Liver (tissue), 9 donors: Measurements from ENCODE around the gene HYCC1. TPM values are rescaled to one million over a fixed set of nuclear protein-coding genes. Genes with fewer than 3 reads are reported as not detected.

Experiments
- DNase-seq: peaks from one replicate; pipeline ENCODE4 v3.0.0-alpha.2; 2017; ENCODE audit warnings: low spot score
- H3K27ac ChIP-seq, 2 donors: one replicate each; pipeline ENCODE4 v1.7.0; 2013; ENCODE audit warnings: inconsistent platforms in 2 of 2, low read length in 2 of 2, control low read depth in 1 of 2, low read depth in 1 of 2, mild to moderate bottlenecking in 1 of 2
- H3K27me3 ChIP-seq, 4 donors: one replicate each; pipeline versions ENCODE4 v1.6.1 to v1.7.0; 2013; ENCODE audit warnings: low read length in 3 of 4, inconsistent platforms in 1 of 4, mild to moderate bottlenecking in 1 of 4, moderate library complexity in 1 of 4; ENCODE audit not compliant: control insufficient read depth in 4 of 4, insufficient read depth in 4 of 4
- H3K36me3 ChIP-seq, 4 donors: one replicate each; pipeline versions ENCODE4 v1.6.1 to v1.7.0; 2013; ENCODE audit warnings: low read length in 3 of 4, mild to moderate bottlenecking in 3 of 4, low read depth in 1 of 4, moderate library complexity in 1 of 4; ENCODE audit not compliant: control insufficient read depth in 4 of 4, insufficient read depth in 3 of 4
- H3K4me1 ChIP-seq, 4 donors: one replicate each; pipeline versions ENCODE4 v1.6.1 to v1.7.0; 2013; ENCODE audit warnings: low read length in 3 of 4, mild to moderate bottlenecking in 3 of 4, moderate library complexity in 1 of 4; ENCODE audit not compliant: control insufficient read depth in 4 of 4, insufficient read depth in 4 of 4
- H3K4me3 ChIP-seq, 3 donors: one replicate each; pipeline versions ENCODE4 v1.6.1 to v1.7.0; 2013; ENCODE audit warnings: low read length in 3 of 3, control low read depth in 1 of 3, low read depth in 1 of 3, mild to moderate bottlenecking in 1 of 3
- H3K9ac ChIP-seq, 2 donors: one replicate each; pipeline ENCODE4 v1.7.0; 2013; ENCODE audit warnings: low read length in 2 of 2, mild to moderate bottlenecking in 2 of 2, moderate library complexity in 2 of 2, control low read depth in 1 of 2, low read depth in 1 of 2
- H3K9me3 ChIP-seq, 4 donors: one replicate each; pipeline versions ENCODE4 v1.6.1 to v1.7.0; 2013; ENCODE audit warnings: low read length in 3 of 4; ENCODE audit not compliant: control insufficient read depth in 4 of 4
- CTCF ChIP-seq: fragments of 150-350 bp; IDR thresholded peaks from 2 replicates; pipeline ENCODE4 v1.5.1; 2017; ENCODE audit warnings: improper control_type of control experiment, low read depth, low read length; ENCODE audit not compliant: missing input control
- EGR1 ChIP-seq, 2 donors: IDR thresholded peaks; 2 replicates each; pipeline ENCODE4 v1.6.1; 2016 to 2018; ENCODE audit warnings: antibody characterized with exemption in 2 of 2, low read depth in 2 of 2
- FOXA1 ChIP-seq: IDR thresholded peaks from 2 replicates; pipeline ENCODE4 v1.6.1; 2016; ENCODE audit warnings: antibody characterized with exemption
- FOXA2 ChIP-seq: IDR thresholded peaks from 2 replicates; pipeline ENCODE4 v1.6.1; 2016; ENCODE audit warnings: antibody characterized with exemption
- GABPA ChIP-seq, 2 donors: IDR thresholded peaks in 1 of 2; conservative IDR thresholded peaks in 1 of 2; 2 replicates each; pipeline ENCODE4 v1.6.1; 2016; ENCODE audit warnings: antibody characterized with exemption in 2 of 2, mild to moderate bottlenecking in 1 of 2, moderate library complexity in 1 of 2
- HNF4A ChIP-seq, 2 donors: conservative IDR thresholded peaks; 2 replicates each; pipeline ENCODE4 v1.6.1; 2016; ENCODE audit warnings: antibody characterized with exemption in 2 of 2, mild to moderate bottlenecking in 2 of 2
- HNF4G ChIP-seq: IDR thresholded peaks from 2 replicates; pipeline ENCODE4 v1.6.1; 2016; ENCODE audit warnings: antibody characterized with exemption
- JUND ChIP-seq, 2 donors: IDR thresholded peaks; 2 replicates each; pipeline ENCODE4 v1.6.1; 2016; ENCODE audit warnings: antibody characterized with exemption in 2 of 2
- NR2F2 ChIP-seq: IDR thresholded peaks from 2 replicates; pipeline ENCODE4 v1.6.1; 2016; ENCODE audit warnings: antibody characterized with exemption
- RAD21 ChIP-seq, 2 donors: IDR thresholded peaks; 2 replicates each; pipeline ENCODE4 v1.6.1; 2016; ENCODE audit warnings: antibody characterized with exemption in 2 of 2, mild to moderate bottlenecking in 2 of 2
- REST ChIP-seq: IDR thresholded peaks from 2 replicates; pipeline ENCODE4 v1.6.1; 2016; ENCODE audit warnings: antibody characterized with exemption, mild to moderate bottlenecking
- RXRA ChIP-seq, 2 donors: IDR thresholded peaks; 2 replicates each; pipeline ENCODE4 v1.6.1; 2017 to 2018; ENCODE audit warnings: antibody characterized with exemption in 2 of 2, mild to moderate bottlenecking in 1 of 2
- SP1 ChIP-seq: IDR thresholded peaks from 2 replicates; pipeline ENCODE4 v1.6.1; 2018; ENCODE audit warnings: antibody characterized with exemption, mild to moderate bottlenecking
- TAF1 ChIP-seq: conservative IDR thresholded peaks from 2 replicates; pipeline ENCODE4 v1.6.1; 2016; ENCODE audit warnings: antibody characterized with exemption, mild to moderate bottlenecking
- YY1 ChIP-seq: IDR thresholded peaks from 2 replicates; pipeline ENCODE4 v1.6.1; 2016; ENCODE audit warnings: antibody characterized with exemption, mild to moderate bottlenecking
- ZBTB33 ChIP-seq: IDR thresholded peaks from 2 replicates; pipeline ENCODE4 v1.6.1; 2016; ENCODE audit warnings: antibody characterized with exemption
- WGBS: extraction: QIAGEN DNeasy Blood & Tissue Kit; methylation state at CpG from one replicate; pipeline ENCODE4 v1.1.7; 2013; 5-methylcytosine and 5-hydroxymethylcytosine counted together
- polyA plus RNA-seq, 2 donors: library from polyadenylated mRNA; stranded (reverse) in 1 of 2; unstranded in 1 of 2; fragments of 200-250 nt in 1 of 2; fragments of >200 nt in 1 of 2; fragmentation: Nextera tagmentation in 1 of 2; extraction: Ambion mirVana in 1 of 2; gene quantifications; one replicate each; pipeline versions ENCODE4 v1.2.1 to v1.2.3, GENCODE V29; 2013 to 2015
- total RNA-seq, 2 donors: library from RNA; depleted of rRNA; stranded (reverse); fragments of >200 nt; gene quantifications; one replicate each; pipeline ENCODE4 v1.2.3, GENCODE V29; 2014
- TF ChIP-seq, protein P1 (sequence below): IDR thresholded peaks from 2 replicates; pipeline ENCODE4 v1.6.1; 2016; ENCODE audit warnings: antibody characterized with exemption
- TF ChIP-seq, protein P2 (sequence below): IDR thresholded peaks from 2 replicates; pipeline ENCODE4 v1.6.1; 2016; ENCODE audit warnings: antibody characterized with exemption
- donor health status: healthy.
- donor health status: healthy.
- donor health status: healthy.
- donor health status: healthy.
- donor health status: healthy.

Gene HYCC1
- total and polyA plus RNA-seq, 4 donors: 5.6 to 19.0 (median 10.6) TPM

- H3K9ac ChIP-seq: no peak overlapping the region
These were observed 4.8 kb upstream of the HYCC1 start for GRCh38 chr7:23018750-23019149.

More at GRCh38 chr7:23018750-23019149, 4.8 kb upstream of the HYCC1 start:
- no peak for DNase-seq
- H3K9me3 ChIP-seq: no peaks in the 10 kb centered on the region
- H3K4me1 ChIP-seq: peaks cover 0 to 2% (median 0%) of the 10 kb centered on the region in 4 donors
- WGBS: 67% methylated on average over 6 of the region's 6 CpGs
- no peak overlapping the region for H3K4me3 ChIP-seq
- no peaks in the 10 kb centered on the region for H3K36me3 ChIP-seq
- TF ChIP-seq HNF4G (no peak), SP1 (no peak), HNF4A (conservative IDR thresholded peaks at IDR 0.05) (no peak), EGR1 (IDR thresholded peaks at IDR 0.05; ENCODE audit: low read depth in 2 of 2) (no peak), GABPA (IDR thresholded peaks at IDR 0.05 in 1 of 2, conservative IDR thresholded peaks at IDR 0.05 in 1 of 2) (no peak), CTCF (no peak), FOXA1 (no peak), FOXA2 (no peak), YY1 (no peak), RAD21 (IDR thresholded peaks at IDR 0.05) (no peak), NR2F2 (no peak), JUND (IDR thresholded peaks at IDR 0.05) (no peak), RXRA (IDR thresholded peaks at IDR 0.05) (no peak), REST (no peak), ZBTB33 (no peak), TAF1 (no peak)
- TF ChIP-seq, protein P1, sequence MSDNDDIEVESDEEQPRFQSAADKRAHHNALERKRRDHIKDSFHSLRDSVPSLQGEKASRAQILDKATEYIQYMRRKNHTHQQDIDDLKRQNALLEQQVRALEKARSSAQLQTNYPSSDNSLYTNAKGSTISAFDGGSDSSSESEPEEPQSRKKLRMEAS: no peak
- TF ChIP-seq, protein P2, sequence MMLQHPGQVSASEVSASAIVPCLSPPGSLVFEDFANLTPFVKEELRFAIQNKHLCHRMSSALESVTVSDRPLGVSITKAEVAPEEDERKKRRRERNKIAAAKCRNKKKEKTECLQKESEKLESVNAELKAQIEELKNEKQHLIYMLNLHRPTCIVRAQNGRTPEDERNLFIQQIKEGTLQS: no peak
- no peaks in the 10 kb centered on the region for H3K27me3 ChIP-seq
- no peak overlapping the region for H3K27ac ChIP-seq
